H7 (cell line): ENCODE data around the gene ACTR1B. TPM values are rescaled to one million over a fixed set of nuclear protein-coding genes. Genes with fewer than 3 reads are reported as not detected.
"Not testable (repeated sequence)": the region's sequence is repeated elsewhere in the genome, so short reads cannot be mapped to it uniquely, and the experiment has no call there.

Experiments
- DNase-seq: peaks from one replicate; pipeline ENCODE4 v3.0.0; 2012
- H3K27me3 ChIP-seq: 2 replicates; pipeline ENCODE4 v1.6.0; 2011; ENCODE audit warnings: mild to moderate bottlenecking, low read length; ENCODE audit not compliant: control insufficient read depth, insufficient read depth
- H3K36me3 ChIP-seq: replicated peaks from 2 replicates; pipeline ENCODE4 v1.5.1; 2011; ENCODE audit warnings: low read length; ENCODE audit not compliant: control insufficient read depth, insufficient read depth
- H3K4me3 ChIP-seq: 2 replicates; pipeline ENCODE4 v1.5.1; 2011; ENCODE audit warnings: low read depth, mild to moderate bottlenecking, control low read depth, low read length, moderate library complexity; ENCODE audit not compliant: insufficient read depth
- total RNA-seq: library from RNA; depleted of rRNA; stranded (reverse); fragments of >200 nt; shearing (Covaris generic); gene quantifications from 2 replicates; pipeline ENCODE4 v1.2.3, GENCODE V29; 2014; rRNA removed

Gene ACTR1B
- total RNA-seq, 1 experiment from 2014 or later: 49.7 TPM

DNA sequence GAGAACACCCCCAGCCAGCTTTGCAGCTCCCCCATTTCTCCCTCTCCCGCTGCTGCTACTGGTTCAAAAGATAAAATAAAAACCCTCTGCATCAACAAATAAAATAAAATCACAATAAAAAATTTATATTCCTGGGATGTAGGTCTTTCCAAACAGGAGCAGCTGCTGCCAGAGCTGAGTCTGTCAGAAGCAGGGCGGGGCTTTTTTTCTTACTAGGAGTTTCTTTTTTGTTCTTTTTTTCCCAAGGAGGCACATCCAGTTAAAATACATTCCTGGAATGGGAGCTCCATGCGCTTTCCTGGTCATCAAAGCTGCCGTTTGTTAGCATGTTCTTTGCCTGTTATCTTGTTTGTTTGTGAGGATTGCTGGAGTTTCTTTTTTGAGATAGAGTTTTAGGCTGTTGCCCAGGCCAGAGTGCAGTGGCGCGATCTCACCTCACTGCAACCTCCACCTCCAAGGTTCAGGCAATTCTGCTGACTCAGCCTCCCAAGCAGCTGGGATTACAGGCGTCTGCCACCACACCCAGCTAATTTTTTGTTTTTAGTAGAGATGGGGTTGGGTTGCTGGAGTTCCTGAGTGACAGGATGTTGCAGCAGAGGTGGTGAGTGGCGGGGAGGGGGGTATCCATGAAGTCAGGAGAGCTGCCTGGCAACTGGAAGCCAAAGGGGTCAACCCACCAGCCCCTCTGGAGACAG, 38.3 kb downstream of the ACTR1B start:
- not testable (repeated sequence) for H3K4me3 ChIP-seq, DNase-seq, H3K36me3 ChIP-seq, H3K27me3 ChIP-seq

DNA sequence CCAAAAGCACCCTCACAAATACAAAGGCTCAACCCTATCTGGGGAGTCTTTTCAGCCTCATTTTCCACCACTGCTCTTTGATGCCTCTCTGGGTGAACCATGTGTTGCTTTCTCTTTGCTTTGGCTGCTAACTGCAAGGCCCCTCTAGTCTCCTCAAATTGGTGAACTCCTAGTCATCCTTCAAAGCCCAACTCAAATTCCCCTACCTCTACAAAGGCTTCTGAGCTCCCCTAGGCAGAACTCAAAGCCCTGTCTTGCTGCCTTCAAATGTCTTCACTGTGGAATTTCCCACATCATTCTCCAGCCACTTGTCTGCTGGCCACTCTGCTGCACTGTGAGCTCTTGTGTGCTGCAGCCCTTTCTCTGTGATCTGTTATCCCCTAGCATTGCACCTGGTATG, 40.9 kb downstream of the ACTR1B start:
- DNase-seq, H3K36me3 ChIP-seq, H3K27me3 ChIP-seq: not testable (repeated sequence)

DNA sequence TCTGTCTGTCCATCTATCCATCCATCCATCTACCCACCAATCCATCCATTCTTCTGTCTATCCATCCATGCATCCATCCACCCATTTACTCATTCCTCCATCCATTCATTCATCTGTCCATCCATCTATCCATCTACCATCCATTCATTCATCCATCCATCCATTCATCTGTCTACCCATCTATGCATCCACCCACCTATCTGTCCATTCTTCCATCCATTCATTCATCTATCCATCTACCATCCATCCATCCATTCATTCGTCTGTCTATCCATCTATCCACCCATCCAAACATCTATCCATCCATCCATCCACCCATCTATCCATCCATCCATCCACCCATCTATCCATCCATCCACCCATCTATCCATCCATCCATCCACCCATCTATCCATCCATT, 43.4 kb downstream of the ACTR1B start:
- not testable (repeated sequence) for H3K4me3 ChIP-seq, DNase-seq, H3K36me3 ChIP-seq, H3K27me3 ChIP-seq

More for the DNA sequence above, 40.9 kb downstream of the ACTR1B start:
- not testable (repeated sequence) for H3K4me3 ChIP-seq

DNA sequence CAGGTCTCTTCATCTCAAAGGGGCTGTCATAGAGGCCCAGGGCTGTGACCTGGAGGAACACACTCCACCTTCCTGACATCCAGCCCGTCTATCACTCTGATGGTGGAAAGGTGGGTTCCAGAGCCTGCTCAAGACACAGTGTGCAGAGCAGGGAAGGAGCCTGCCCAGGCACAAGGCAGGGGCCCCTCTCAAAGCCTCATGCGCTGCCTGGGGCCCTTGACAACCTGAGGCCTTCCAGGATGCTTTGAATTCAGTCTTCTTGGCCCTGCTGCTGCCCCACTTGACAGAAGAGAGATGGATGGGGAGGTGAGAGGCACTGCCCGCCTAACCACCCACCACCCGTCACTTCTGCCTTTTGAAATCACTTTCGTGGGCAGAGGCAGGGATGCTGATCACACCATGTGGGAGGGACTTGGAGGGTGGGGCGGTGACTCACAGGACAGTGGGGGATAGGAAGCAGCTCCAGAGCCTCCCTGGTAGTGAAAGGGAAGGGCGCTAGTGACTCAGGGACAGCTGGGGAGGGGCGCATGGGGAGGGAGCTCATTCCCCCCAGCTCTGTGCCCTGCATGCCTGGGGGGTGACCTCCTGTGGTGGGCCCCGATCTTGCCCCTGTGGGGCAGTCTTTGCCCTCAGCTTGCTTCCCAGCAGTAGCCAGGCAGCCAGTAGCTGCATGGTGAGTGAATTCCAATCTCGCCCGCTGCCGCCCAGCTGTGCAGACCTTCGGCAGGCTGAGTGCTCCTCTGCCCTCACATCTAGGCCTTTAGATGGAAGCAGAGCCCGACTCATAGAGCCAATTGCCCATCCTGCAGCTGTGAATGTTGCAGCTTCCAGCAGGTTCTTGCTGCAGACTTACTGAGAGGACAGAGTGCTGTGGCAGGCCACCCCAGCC, 44.7 kb downstream of the ACTR1B start:
- not testable (repeated sequence) for H3K36me3 ChIP-seq, DNase-seq, H3K4me3 ChIP-seq, H3K27me3 ChIP-seq

DNA sequence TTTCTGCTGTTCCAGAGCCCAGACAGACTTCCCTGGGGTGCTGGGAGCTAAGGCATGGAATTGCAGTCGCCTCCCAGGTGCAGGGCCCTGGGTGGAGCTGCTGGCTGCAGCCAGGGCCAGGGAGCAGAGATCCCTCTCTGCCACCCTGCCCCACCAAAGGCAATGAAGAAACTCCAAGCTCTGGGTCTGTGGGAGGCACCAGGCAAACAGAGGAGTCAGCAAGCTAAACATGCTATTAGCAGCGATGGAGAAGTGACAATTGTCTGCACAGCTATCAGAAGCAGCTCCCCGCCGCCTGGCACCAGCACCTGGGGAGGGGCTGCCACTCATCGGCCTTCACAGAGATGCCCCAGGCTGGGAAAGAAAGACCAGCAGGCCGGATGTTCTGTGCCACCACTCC, 45.9 kb downstream of the ACTR1B start:
- Histone ChIP-seq H3K36me3 (no peaks in the 10 kb centered on the region), H3K27me3 (no peaks in the 10 kb centered on the region), H3K4me3 (no peak overlapping the region)
- DNase-seq: no peak

DNA sequence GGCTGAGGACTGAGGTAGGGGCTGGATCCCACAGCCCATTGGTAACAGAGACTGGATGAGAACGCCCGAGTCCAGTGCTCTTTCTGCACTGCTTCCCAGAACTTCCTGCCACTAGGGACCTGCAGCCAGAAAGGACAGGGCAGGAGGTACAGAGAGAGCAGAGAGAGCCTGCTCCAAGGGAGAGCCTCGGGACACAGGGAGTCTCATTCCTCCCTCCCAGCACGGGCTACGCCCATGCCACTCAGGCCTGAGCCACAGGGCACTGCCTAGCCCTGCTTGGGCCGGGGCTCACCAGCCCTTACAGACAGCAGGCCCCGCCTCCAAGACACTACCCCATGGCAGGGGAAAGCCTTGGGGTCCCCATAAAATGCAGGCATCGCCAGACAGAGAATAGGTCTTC, 48.1 kb downstream of the ACTR1B start:
- not testable (repeated sequence) for H3K4me3 ChIP-seq, H3K27me3 ChIP-seq, H3K36me3 ChIP-seq, DNase-seq

DNA sequence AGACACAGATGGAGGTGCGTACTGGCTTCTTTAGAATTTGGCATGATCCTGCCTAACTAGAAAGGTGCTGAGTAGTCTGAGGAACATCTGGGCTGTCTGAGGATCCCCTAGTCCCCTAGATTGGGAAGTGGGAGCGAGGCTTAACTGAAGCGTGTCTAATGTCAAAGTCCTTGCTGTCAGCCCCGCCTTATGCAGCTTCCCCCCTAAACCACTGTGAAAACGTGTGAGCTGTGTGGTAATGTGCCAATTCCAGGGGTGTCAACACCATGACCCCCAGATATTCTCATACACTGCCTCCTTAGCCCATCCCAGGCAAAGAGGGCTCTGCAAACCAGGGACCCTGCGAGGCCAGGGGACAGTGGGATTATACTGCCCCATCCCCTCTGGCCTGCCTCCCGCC, 51.9 kb downstream of the ACTR1B start:
- DNase-seq: not testable (repeated sequence)

DNA sequence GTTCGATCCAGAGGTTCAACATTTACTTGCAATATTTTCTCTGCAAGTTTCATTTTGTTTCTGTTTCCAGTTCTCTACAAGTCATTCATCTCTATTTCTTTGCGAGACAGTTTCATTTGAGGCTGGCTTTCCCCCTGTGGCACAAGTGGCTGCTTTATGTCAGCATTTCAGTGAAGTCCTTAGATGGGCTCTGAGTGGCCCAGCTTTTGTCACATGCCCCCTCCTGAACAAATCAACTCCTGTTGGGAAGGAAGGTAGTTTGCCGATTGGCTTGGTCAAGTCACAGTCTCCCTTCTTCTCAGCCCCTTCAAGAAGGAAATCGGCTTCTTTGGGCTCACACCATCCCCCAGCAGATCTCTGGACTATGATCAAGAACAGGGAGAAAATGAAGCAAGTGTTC, 55.1 kb downstream of the ACTR1B start:
- not testable (repeated sequence) for DNase-seq, H3K4me3 ChIP-seq, H3K27me3 ChIP-seq, H3K36me3 ChIP-seq

More for the DNA sequence above, 51.9 kb downstream of the ACTR1B start:
- not testable (repeated sequence) for H3K4me3 ChIP-seq, H3K36me3 ChIP-seq, H3K27me3 ChIP-seq

Other genes starting within 250 kb of the ACTR1B start
- gene ANKRD36B, start 74.2 kb downstream of the ACTR1B start, total RNA-seq: 3.0 and 6.1 TPM in 2 replicates
- 312 and 347 TPM in 2 replicates for gene COX5B, start 18.0 kb downstream of the ACTR1B start, total RNA-seq
- 2.5 and 4.2 TPM in 2 replicates for gene C2orf92, start 5.7 kb upstream of the ACTR1B start, total RNA-seq
- 0.33 and 2.5 TPM in 2 replicates for gene ZAP70, start 49.5 kb upstream of the ACTR1B start, total RNA-seq